ENCODE results near the gene FAXDC2.

The FAXDC2 gene

DNA sequence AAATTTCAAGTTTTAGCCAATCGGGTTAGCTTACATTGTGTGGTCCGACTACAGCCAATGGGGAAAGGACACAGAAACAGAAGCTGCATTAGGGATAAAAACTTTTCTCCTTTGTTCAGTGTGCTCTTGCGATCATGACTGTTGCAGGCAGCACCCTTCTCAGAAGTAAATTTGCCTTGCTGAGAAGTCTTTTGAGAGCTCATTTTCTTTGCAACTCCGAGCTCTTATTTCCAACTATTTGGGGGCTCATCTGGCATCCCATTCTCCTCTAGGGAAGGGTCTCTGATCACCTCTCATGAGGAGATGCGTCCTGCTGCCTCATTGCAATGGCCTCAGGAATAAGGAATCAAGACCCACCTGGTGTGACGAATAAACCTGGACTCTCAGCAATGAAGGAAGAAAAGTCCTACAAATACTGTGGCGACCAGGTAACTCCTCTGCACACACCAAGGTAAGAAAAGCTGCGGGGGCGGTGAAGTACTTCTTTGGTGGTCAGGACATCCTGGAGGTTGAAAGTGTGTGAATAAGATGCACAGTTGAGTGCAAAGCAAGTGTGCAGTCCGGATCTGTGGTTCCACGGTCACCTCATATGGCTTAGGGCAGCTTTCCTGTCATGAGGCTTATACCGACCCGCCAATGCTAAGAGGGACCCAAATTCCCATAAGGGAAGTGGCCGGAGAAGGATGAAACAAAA lies 28.4 kb upstream of the FAXDC2 start:
- peaks cover 20% of the 10 kb centered on the region for H3K9me3 ChIP-seq (ENCODE audit: insufficient read depth, low read depth, low read length)
- H3K27ac ChIP-seq (ENCODE audit: low read length) = no peak overlapping the region
- H3K27me3 ChIP-seq (ENCODE audit: insufficient read depth, low read length) = no peaks in the 10 kb centered on the region
- peaks cover 44% of the 10 kb centered on the region for H3K36me3 ChIP-seq (ENCODE audit: insufficient read depth, low read depth, low read length)
- no peaks in the 10 kb centered on the region for H3K4me1 ChIP-seq (ENCODE audit: insufficient read depth, low read length)
- H3K9ac ChIP-seq (ENCODE audit: low read depth, low read length) = no peak overlapping the region
- no peak overlapping the region for H3K4me3 ChIP-seq (ENCODE audit: low read length)

DNA sequence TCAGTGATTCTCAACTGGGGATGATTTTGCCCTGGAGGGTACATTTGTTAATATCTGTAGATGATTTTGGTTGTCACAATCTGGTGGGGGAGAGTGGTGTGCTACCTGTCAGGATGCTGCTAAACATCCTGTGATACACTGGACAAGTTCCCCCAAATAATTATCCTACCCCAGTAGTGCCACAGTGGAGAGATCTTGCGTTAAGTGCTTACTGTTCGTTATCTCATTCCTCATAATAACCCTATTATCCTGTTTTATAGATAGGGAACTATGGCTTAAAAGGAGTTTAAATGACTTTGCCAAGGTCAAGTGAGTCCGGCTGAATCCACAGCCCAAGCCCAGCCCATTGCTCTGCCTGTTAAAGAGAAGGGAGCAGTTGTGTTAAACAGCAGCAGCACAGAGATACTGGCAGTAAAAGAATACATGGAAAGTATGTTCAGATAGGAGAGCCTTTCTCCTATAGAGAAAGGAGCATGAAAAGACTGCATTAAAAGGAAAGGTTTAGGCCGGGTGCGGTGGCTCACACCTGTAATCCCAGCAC lies 23.5 kb upstream of the FAXDC2 start:
- Histone ChIP-seq H3K36me3 (ENCODE audit: insufficient read depth, low read depth, low read length) (peaks cover 77% of the 10 kb centered on the region), H3K4me1 (ENCODE audit: insufficient read depth, low read length) (no peaks in the 10 kb centered on the region), H3K4me3 (ENCODE audit: low read length) (no peak overlapping the region), H3K27me3 (ENCODE audit: insufficient read depth, low read length) (no peaks in the 10 kb centered on the region), H3K27ac (ENCODE audit: low read length) (no peak overlapping the region), H3K9ac (ENCODE audit: low read depth, low read length) (no peak overlapping the region), H3K9me3 (ENCODE audit: insufficient read depth, low read depth, low read length) (peaks cover 10% of the 10 kb centered on the region)

- no peaks in the 10 kb centered on the region for H3K4me1 ChIP-seq (ENCODE audit: insufficient read depth, low read length)
- no peak overlapping the region for H3K9ac ChIP-seq (ENCODE audit: low read depth, low read length)
- H3K27me3 ChIP-seq (ENCODE audit: insufficient read depth, low read length) = no peaks in the 10 kb centered on the region
- no peak overlapping the region for H3K4me3 ChIP-seq (ENCODE audit: low read length)
- no peaks in the 10 kb centered on the region for H3K9me3 ChIP-seq (ENCODE audit: insufficient read depth, low read depth, low read length)
- no peak overlapping the region for H3K27ac ChIP-seq (ENCODE audit: low read length)
- peaks cover 74% of the 10 kb centered on the region for H3K36me3 ChIP-seq (ENCODE audit: insufficient read depth, low read depth, low read length)
Observed at GRCh38 chr5:154871734-154872133, 21.3 kb upstream of the FAXDC2 start.

DNA sequence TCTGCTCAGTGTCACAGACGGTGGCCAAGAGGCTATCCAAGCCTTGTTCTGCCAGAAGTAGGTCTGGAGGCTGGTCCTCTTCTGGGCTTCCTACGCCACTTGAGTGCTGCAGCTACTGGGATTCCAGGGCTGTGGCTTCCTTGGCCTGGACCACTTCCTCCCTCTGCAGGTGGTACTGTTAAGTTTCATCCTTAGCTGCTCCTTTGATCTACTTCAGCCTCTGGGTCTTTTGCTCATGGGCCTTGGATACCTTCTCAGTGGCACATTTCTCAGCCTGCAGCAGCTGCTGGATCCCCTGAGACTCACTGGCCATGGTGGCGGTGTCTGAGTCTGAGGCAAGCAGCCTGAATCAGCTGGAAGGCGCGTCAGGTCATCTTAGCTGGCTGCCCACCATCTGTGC lies 18.3 kb upstream of the FAXDC2 start:
- no peaks in the 10 kb centered on the region for H3K9me3 ChIP-seq (ENCODE audit: insufficient read depth, low read depth, low read length)
- H3K9ac ChIP-seq (ENCODE audit: low read depth, low read length) = no peak overlapping the region
- peaks cover 77% of the 10 kb centered on the region for H3K36me3 ChIP-seq (ENCODE audit: insufficient read depth, low read depth, low read length)
- no peak overlapping the region for H3K27ac ChIP-seq (ENCODE audit: low read length)
- no peaks in the 10 kb centered on the region for H3K4me1 ChIP-seq (ENCODE audit: insufficient read depth, low read length)
- no peak overlapping the region for H3K4me3 ChIP-seq (ENCODE audit: low read length)
- no peaks in the 10 kb centered on the region for H3K27me3 ChIP-seq (ENCODE audit: insufficient read depth, low read length)

DNA sequence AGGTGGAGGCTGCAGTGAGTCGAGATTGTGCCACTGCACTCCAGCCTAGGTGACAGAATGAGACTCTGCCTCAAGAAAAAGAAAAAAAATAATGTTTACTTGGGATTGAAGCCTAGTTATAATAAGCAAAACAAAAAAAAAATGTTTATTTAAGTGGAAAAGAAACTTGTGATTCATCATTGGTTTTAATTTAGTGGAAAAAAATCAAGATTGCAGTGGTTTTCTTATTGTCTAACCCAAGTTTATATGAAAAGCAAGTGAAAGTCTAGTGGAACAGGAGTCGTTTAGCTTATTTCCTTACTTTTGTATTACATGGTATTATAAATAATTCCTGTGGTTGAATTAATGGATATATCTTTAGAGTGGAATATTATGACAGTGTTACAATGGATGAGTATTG lies 16.4 kb upstream of the FAXDC2 start:
- Histone ChIP-seq H3K36me3 (ENCODE audit: insufficient read depth, low read depth, low read length) (peaks cover 74% of the 10 kb centered on the region), H3K4me3 (ENCODE audit: low read length) (no peak overlapping the region), H3K4me1 (ENCODE audit: insufficient read depth, low read length) (no peaks in the 10 kb centered on the region), H3K27ac (ENCODE audit: low read length) (no peak overlapping the region), H3K9ac (ENCODE audit: low read depth, low read length) (no peak overlapping the region), H3K27me3 (ENCODE audit: insufficient read depth, low read length) (no peaks in the 10 kb centered on the region), H3K9me3 (ENCODE audit: insufficient read depth, low read depth, low read length) (no peaks in the 10 kb centered on the region)

DNA sequence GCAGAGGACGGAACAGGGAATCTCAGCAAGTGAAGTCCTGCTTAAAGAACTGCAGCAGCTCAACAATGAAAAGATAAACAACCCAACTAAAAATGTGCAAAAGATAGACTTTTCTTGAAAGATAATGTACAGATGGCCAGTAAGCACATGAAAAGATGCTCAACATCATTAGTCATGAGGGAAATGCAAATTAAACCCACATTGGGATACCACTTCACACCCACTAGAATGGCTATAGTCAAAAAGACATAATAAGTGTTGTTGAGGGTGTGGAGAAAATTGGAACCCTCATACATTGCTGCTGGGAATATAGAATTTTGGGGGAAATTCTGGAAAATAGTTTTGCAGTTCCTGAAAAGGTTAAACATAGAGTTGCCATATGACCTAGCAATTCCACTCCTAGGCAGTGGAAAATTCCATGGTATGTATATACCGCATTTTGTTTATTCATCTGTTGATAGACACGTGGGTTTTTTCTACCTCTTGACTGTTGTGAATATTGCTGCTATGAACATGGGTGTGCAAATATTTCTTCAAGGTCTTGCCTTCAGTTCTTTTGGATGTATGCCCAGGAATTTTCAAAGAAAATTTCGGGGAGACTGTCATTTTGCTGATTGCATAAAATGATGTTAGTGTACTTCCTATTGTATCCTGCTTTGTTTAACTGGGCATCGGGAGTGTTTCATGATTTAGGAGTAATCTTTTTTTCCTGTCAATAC lies 15.2 kb upstream of the FAXDC2 start:
- H3K4me3 ChIP-seq (ENCODE audit: low read length) = no peak overlapping the region
- no peak overlapping the region for H3K27ac ChIP-seq (ENCODE audit: low read length)
- H3K9ac ChIP-seq (ENCODE audit: low read depth, low read length) = no peak overlapping the region
- H3K27me3 ChIP-seq (ENCODE audit: insufficient read depth, low read length) = no peaks in the 10 kb centered on the region
- peaks cover 63% of the 10 kb centered on the region for H3K36me3 ChIP-seq (ENCODE audit: insufficient read depth, low read depth, low read length)
- H3K4me1 ChIP-seq (ENCODE audit: insufficient read depth, low read length) = no peaks in the 10 kb centered on the region; the same call in 1 of the 2 replicates
- no peaks in the 10 kb centered on the region for H3K9me3 ChIP-seq (ENCODE audit: insufficient read depth, low read depth, low read length)

- no peak overlapping the region for H3K9ac ChIP-seq (ENCODE audit: low read depth, low read length)
- no peaks in the 10 kb centered on the region for H3K27me3 ChIP-seq (ENCODE audit: insufficient read depth, low read length)
- H3K4me3 ChIP-seq (ENCODE audit: low read length) = no peak overlapping the region
- peaks cover 54% of the 10 kb centered on the region for H3K36me3 ChIP-seq (ENCODE audit: insufficient read depth, low read depth, low read length)
- no peak overlapping the region for H3K27ac ChIP-seq (ENCODE audit: low read length)
- no peaks in the 10 kb centered on the region for H3K9me3 ChIP-seq (ENCODE audit: insufficient read depth, low read depth, low read length)
- H3K4me1 ChIP-seq (ENCODE audit: insufficient read depth, low read length) = peaks cover 7% of the 10 kb centered on the region; the same call in 1 of the 2 replicates
Observed at GRCh38 chr5:154863291-154864080, 13.1 kb upstream of the FAXDC2 start.

GRCh38 chr5:154862766-154863165 lies 12.4 kb upstream of the FAXDC2 start:
- Histone ChIP-seq H3K4me1 (ENCODE audit: insufficient read depth, low read length) (peaks cover 7% of the 10 kb centered on the region; the same call in 1 of the 2 replicates), H3K36me3 (ENCODE audit: insufficient read depth, low read depth, low read length) (peaks cover 54% of the 10 kb centered on the region), H3K9me3 (ENCODE audit: insufficient read depth, low read depth, low read length) (no peaks in the 10 kb centered on the region), H3K4me3 (ENCODE audit: low read length) (no peak overlapping the region), H3K27me3 (ENCODE audit: insufficient read depth, low read length) (no peaks in the 10 kb centered on the region), H3K9ac (ENCODE audit: low read depth, low read length) (no peak overlapping the region), H3K27ac (ENCODE audit: low read length) (no peak overlapping the region)

GRCh38 chr5:154861946-154862345 lies 11.5 kb upstream of the FAXDC2 start:
- Histone ChIP-seq H3K9me3 (ENCODE audit: insufficient read depth, low read depth, low read length) (no peaks in the 10 kb centered on the region), H3K27me3 (ENCODE audit: insufficient read depth, low read length) (no peaks in the 10 kb centered on the region), H3K4me3 (ENCODE audit: low read length) (no peak overlapping the region), H3K27ac (ENCODE audit: low read length) (no peak overlapping the region), H3K36me3 (ENCODE audit: insufficient read depth, low read depth, low read length) (peaks cover 46% of the 10 kb centered on the region), H3K9ac (ENCODE audit: low read depth, low read length) (no peak overlapping the region), H3K4me1 (ENCODE audit: insufficient read depth, low read length) (peaks cover 8% of the 10 kb centered on the region; the same call in 1 of the 2 replicates)

GRCh38 chr5:154860765-154861164 lies 10.4 kb upstream of the FAXDC2 start:
- Histone ChIP-seq H3K9me3 (ENCODE audit: insufficient read depth, low read depth, low read length) (no peaks in the 10 kb centered on the region), H3K27ac (ENCODE audit: low read length) (no peak overlapping the region), H3K36me3 (ENCODE audit: insufficient read depth, low read depth, low read length) (peaks cover 34% of the 10 kb centered on the region), H3K27me3 (ENCODE audit: insufficient read depth, low read length) (no peaks in the 10 kb centered on the region), H3K9ac (ENCODE audit: low read depth, low read length) (peak overlapping the region; percentile 84; the same call in 1 of the 2 replicates), H3K4me1 (ENCODE audit: insufficient read depth, low read length) (peaks cover 11% of the 10 kb centered on the region; the same call in 1 of the 2 replicates), H3K4me3 (ENCODE audit: low read length) (peak overlapping the region; percentile 85; the same call in 1 of the 2 replicates)

DNA sequence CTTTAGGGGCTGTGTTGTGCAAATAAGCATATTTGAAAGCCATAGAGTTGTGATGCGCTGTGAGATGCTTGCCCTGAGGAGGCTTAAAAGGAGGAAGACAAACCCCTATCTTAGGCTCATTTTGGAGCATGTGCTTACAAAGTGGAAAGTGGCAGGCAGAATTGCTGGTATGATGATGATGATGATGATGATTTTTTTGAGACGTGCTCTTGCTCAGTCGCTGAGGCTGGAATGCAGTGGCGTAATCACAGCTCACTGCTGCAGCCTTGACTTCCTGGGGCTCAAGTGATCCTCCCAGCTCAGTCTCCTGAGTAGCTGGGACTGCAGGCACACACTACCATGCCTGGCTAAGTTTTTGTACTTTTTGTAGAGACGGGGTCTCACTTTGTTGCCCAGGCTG lies 9.7 kb upstream of the FAXDC2 start:
- peaks cover 11% of the 10 kb centered on the region; the same call in 1 of the 2 replicates for H3K4me1 ChIP-seq (ENCODE audit: insufficient read depth, low read length)
- peak overlapping the region; percentile 84; the same call in 1 of the 2 replicates for H3K9ac ChIP-seq (ENCODE audit: low read depth, low read length)
- H3K27me3 ChIP-seq (ENCODE audit: insufficient read depth, low read length) = no peaks in the 10 kb centered on the region
- no peak overlapping the region for H3K27ac ChIP-seq (ENCODE audit: low read length)
- peak overlapping the region; percentile 85 for H3K4me3 ChIP-seq (ENCODE audit: low read length)
- H3K9me3 ChIP-seq (ENCODE audit: insufficient read depth, low read depth, low read length) = no peaks in the 10 kb centered on the region
- peaks cover 28% of the 10 kb centered on the region for H3K36me3 ChIP-seq (ENCODE audit: insufficient read depth, low read depth, low read length)

Data from iPS-20b (cell line).